GM18907 (cell line): ENCODE results near the gene PAX1.

ENCODE experiments used
- ATAC-seq: cut with Tn5 transposase; IDR thresholded peaks from one replicate; pipeline ENCODE4 v1.9.1; 2021; ENCODE audit warnings: mild to moderate bottlenecking, moderate library complexity; ENCODE audit not compliant: unreplicated experiment

PAX1 gene

DNA sequence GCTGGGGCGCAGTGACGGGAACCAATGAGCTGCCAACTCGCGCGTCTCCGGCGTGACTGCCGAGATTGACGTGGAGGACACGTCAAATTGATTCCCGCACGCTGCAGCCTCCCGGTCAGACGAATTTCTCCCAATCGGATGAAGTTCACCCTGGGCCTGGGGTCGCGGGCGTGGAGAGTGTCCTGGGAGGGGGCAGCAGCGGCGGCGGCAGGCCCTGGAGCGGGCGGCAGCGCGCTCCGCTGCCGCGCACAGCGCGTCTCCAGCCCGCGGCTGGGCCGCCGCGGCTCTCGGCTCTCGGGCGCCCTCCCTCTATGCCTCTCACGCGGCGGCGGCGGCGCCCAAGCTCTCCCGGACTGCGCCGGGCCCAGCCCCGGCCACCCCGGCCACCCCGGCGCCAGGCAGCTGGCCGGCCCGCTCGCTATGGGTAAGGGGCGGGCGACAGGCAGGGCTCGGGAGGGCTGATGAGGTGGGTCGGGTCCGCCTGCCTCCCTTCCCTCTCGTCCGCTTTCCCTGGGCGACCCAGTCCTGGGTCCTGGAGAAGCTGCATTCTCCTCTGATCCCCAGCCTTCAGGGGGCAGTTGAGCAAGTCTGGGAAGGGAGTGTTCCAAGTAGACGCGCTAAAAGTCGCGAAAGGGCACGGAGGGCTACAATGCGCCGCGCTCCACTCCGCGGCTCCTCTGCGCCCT lies at the start of gene PAX1:
Gene PAX1 (plus strand): TSS at position 90 of the 686 bp plus-strand sequence. CDS start 49 bp downstream, at position 139.
- no peak for ATAC-seq

DNA sequence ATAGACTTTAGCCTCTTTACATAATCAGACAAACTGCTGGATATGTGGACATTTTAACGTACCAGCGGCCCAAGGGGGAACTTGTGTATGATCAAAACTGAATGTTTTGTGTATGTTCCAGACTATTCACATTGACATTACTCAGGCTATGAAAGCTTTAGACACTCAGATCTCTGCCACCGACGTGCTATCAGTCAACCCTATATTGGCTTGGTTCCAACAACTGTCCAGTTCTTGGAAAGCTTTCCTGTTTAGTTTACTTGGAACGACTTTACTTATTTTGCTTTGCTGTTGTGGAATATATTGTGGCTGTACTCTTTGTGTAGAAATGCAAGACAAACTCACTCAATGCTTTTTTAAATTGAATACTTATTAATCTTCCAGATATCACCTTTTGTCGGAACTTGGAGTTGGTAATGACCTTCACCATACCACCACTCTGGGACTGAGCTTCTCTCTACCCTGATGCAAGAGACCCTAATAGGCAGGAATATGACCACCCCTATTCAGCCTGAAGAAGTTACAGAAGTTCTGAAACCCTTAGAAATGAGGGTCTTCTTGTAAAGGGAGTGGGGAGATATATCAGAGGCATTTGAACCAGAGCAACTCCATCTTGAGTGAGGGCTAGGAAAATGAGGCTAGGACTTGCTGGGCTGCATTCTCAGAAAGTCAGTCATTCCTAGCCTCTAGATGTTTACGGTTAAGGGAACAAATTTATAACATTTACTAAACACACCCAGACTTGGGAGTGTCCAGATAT lies 49.0 kb upstream of the PAX1 start:
- ATAC-seq: no peak

DNA sequence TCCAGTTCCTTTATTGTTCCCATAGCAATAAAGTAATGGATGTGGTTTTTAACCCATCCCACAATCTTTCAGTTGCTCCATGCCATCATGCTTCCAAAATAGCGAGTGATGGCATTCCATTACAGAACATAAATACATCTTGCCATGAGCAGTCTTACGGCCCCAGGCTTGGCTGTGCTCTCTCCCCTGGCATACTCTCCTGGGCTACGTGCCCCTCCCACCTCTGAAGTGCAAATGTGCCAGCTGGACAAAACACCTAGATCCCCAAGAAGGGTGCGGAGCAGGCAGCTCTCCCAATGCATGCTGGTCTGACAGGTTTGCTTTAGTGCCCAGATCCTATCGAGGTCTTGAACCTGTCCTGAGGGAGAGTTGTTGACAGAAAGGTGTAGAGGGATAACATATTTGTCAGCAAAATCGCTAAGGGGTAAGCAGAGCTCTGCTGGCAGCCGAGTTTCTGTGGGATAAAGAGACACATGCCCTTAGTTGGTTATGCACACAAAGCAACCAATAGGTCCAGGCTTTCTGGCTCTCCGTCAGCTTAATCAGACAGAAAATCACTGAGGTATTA lies 43.9 kb upstream of the PAX1 start:
- ATAC-seq: no peak

DNA sequence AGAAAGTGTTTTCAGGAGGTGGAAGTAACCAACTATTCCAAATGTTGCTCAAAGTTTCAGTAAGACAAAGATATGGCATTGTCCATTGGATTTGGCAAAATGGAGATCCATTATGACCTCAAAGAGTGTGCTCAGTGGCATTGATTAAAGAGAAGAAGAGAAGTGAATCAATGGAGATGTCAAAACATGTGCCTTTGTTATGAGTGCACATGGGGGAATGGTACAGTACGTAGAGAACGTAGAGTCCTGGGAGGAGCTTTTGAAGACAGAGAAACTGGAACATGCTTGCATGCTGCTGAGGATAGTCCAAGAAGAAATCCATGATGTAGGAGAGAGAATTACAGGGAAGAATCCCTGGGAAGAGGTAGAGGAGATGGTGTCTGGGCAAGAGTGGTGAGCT lies 42.0 kb upstream of the PAX1 start:
- no peak for ATAC-seq

DNA sequence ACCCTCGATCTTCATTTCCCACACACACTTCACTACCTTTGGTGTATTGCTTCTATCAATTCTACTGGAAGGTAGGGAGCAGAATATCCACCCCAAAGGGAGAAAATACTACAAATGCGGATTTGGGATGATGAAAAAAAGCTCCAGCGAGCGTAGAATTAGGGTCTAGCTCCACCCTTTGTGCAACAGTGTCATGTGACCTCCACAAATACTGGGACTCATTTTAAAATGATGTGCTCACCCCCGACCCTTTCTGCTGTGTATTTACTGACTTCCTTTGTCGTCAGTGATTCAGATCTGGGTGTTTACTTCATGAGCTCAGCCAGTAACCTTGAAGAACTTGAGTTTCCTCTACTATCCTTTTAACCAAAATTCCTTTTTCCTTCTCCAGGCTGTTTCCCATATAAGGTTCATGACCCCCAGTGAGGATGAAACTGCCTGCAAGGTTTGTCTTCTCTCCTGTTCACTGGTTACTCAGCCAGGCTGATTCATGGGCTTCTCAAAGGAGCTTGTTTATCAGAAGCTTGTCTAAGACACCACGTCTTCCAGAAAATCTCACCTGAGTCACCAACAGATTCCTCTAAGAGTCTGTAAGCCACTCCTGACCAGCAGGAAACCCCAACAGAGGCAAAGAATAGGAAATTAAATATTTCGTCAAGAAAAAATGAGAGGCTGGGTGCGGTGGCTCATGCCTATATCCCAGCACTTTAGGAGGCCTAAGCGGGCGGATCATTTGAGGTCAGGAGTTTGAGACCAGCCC lies 39.6 kb upstream of the PAX1 start:
- no peak for ATAC-seq

DNA sequence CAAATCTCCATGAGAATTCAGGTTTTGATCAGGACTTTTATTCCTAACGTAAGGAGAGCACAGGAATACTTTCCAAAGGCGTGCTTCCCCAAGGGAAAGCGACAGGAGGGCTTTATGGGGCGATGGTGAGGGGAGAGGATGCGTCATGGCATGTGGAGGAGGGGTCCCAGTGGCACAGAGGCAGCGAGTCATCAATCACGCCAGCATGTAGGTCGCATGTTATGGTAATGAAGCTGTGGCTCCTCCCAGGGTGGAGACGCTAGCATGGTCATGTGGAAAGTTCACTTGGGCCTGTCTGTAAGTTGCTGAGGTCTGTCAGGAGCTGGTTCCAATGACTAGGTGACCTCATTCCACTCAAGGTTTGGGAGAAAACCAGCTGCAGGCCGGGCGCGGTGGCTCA lies 35.3 kb upstream of the PAX1 start:
- ATAC-seq: no peak

DNA sequence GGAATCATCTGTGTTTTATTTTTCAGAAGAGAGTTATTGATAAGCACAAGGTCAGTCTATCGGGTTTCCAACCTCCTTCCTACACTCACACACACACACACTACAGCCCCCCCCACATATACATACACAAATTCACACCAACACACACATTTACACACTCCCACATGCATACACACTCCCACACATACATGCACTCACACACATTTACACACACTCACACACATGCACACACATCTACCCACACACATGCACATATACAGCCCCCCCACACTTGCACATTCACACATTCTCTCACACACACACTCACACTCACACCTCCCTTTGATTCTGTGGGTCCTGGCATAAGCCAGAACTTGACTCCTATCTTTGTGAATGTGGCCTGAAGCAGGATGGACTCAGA lies 34.5 kb upstream of the PAX1 start:
- ATAC-seq: no peak

DNA sequence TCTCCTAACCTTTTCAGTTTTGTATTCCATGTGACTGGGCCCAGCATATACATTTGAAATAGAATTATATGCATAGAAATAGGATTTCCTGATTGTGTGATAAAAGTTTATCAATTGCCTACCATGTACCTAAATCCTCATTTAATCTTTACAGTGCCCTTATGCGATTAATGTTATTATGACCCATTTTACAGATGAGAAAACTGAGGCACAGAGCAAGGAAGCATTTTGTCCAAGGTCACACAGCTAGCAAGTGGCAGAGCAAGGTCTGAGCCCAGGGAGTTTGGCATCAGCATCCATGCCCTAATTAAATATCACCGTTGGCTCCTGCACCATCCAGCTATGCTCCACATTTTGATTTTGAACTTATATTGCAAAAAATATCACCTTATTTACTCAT lies 28.2 kb upstream of the PAX1 start:
- ATAC-seq: no peak

DNA sequence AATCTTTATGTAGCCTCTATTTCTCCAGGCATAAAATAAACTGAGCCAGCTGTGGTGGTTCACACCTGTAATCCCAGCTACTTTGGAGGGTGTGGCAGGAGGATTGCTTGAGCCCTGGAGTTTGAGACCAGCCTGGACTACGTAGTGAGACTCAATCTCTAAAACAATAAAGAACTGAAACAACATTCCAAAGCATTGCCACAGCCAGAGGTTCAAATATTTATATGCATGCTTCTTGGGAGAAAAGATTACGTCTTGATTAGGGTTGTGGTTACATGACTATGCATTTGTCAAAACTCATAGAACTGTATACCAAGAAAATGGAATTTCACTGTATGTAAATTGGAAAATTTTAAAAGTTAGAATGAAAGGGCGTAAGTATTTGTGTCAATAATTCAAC lies 27.7 kb upstream of the PAX1 start:
- ATAC-seq: no peak

DNA sequence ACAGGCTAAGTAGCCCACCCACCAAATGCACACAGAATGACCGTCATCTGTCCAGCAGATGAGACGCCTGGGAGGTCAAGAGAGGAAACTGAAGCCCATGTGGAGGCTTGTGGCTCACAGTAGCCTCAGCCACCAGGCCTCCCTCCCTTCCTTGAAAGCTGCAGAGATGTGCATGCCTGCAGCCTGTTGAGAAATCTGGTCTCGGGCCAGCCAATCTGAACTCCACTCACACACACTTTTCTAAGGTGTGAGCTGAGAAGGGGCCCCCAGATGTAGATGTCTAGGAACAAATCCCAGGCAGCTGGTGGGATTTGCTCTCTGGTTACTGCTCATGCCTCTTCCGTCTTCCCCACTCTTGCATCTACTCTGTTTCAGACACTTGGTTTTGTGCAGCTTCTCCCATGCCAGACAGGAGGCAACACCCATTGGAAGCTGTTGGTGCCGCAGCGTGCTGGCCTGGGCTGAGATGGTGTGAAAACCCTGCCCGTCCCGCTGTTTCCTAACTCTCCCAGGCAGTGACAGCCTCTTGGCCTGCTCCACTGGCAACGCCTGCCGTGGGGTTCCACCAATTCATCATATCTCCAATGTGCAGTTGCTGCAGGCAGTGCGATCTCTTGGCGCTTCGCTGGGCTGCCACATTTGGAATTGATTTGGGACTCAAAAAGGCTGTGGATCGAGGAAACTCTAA lies 24.1 kb upstream of the PAX1 start:
- ATAC-seq: no peak

DNA sequence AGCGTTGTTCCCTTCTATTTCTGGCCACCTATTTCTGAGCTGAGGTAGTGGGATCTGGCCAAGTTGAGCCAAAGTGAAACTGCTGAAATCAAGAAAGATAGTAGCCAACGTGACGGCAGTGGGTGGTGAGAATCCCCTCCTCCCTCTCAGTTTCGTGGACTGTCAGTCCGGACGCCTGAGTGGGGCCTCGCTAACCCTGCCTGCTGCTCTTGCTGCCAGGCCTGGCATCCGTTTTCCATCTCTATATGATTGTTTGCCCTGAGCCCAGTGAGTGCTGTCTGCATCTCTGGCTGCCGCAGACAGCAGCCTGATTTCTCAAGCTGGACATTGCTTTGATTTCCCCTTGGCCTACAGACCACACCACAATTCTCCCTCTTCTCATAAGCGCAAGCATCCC lies 23.5 kb upstream of the PAX1 start:
- no peak for ATAC-seq

DNA sequence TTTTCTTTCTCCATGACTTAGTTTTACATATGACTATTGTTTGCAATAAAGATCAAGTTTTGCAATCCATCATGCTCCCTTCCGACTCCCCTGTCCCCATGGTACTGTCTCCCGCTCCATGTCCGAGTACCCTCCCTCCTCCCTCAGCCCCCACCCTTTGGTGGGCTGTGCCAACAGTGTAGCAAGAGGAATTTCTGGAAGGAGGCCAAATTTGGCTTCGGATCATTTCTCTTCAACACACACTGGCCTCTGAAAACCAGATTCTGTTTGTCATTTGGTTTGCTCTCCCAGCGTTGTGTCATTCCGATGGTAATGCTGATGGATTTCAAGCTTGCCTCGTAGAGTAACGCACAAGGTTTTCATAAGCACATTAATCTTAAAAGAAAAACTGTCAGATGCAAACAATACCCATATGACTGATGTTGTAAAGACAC lies 22.9 kb upstream of the PAX1 start:
- ATAC-seq: no peak

DNA sequence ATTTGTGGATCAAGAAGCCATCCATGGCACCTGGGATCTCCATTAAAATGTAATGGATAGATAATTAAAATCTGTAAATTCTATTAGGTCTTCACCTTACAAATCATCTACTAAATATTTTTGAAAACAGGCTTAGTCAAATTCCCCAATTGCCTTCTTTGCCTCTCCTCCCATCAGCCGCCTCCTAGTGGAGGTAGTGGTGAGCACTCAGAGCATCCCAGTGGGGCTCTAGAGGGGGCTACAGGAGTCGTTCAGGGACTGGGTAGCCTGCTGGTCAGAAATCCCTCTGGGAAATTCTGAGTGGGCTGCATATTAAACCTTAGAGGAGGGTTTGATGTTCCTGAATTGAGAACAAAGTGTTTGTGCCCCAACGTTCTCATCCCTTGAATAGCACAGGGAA lies 20.8 kb upstream of the PAX1 start:
- ATAC-seq: no peak

DNA sequence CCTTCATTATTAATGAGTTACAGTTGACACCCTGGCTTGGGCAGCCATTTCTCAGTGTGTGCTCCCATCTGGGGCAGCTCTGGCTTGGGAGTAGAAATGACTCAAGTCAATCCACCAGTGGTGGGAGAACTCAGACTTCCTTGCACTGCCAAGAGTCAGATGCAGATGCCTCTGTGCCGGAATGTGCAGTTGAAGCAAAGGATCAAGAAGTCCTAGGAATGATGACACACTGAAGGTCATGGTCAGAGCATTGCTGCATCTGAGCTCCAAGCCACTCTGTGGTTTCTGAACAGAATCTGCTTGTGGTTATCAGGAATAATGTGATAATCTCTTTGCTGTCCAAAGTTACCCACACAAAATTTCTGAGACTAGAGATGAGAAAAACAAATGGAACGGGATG lies 19.5 kb upstream of the PAX1 start:
- no peak for ATAC-seq

DNA sequence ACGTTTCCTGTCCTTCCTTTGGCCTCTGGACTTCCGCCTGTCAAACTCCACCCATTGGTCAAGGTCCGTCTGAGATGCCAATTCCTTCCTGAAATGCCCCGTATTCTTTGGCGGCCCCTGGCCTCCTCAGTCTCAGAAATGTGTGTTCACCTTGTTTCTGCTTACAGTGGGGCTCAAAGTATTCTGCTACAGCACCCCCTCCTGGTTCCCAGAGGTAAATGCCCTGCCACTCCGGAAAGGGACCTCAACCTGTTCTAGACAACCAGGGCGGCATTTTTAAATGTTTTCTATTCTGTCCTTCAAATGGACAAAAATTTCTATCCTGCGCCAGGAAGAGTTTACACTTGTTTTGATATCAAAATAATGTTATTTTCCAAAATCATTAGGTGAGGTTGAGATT lies 12.1 kb upstream of the PAX1 start:
- ATAC-seq: no peak

DNA sequence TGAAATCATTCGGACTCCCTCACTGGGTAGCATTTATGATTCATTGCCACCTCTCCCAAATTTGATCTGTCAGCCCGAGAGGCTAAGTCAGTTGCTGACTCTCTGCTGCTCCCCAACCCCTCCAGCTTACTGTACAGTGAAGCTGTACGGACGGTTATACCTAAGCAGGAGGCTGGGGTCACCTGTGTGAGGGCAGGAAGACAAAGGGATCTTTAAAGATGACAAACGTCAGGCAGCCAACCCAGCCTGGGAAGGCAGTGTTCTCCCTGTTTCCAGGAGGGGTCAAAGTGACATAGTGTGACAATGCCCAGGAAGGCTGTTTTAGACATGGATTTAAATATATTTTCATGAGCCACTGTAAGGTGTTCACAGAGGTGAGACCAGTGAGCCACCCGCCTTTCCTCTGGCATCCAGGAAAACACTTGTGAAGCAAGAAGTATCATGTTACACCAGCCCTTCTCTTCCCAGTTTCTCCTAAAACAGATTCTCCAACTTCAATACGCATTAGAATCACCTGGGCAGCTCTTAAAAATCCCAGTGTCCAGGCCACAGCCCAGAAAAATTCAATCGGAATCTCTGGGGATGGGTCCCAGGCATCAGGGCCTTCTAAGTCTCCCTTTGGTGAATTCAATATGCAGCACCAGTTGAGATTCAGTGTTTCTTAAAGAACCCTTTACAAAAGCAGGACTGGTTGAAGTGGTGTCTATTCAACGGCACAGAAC lies 6.8 kb upstream of the PAX1 start:
- no peak for ATAC-seq

DNA sequence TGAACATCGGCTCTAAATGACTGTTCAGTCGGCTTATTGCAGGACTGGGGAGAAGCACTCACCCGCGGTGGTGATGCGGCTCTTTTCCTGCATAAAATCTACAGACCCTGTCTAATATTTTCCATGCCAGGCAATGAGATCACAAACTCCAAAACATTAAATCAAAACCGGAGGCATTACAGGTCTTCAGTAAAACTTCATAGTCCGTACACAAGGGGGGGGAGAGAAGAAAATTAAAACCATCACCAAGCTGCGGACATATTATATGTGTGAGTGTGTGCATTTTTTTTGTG lies 6.3 kb upstream of the PAX1 start:
- ATAC-seq: no peak

DNA sequence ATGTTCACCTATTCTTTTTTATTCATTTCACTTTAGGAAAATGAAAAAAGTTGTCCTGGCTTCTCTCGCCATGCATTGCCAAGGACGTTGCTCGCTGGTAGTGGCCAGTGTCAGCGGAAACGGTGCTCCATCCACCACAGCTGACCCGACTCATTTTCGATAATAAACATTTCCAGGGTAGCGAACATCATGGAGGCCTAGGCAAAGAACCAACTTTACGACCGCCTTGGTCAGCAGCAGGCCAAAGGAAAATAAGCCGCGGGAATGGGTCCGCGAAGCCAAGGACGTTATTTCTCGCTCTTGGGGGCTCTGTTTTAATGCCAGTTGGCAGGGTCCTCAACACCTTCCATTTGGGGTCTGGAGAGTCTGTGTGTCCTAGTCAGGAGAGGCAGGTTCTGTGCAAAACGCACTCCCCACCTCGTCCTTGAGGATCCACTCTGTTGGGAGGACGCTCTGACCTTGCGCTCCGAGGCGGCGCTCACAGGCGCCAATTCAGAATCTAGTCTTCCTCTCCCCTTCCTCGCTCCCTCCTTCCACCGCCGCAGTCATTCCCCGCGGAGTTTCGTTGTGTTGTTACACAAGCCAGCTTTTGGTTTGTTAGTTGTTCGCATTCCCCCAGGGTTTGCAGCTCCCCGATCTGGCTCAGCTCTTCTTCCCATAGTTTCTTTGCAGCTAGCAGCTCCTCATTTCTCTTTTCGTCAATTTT lies 4.1 kb upstream of the PAX1 start:
- no peak for ATAC-seq

DNA sequence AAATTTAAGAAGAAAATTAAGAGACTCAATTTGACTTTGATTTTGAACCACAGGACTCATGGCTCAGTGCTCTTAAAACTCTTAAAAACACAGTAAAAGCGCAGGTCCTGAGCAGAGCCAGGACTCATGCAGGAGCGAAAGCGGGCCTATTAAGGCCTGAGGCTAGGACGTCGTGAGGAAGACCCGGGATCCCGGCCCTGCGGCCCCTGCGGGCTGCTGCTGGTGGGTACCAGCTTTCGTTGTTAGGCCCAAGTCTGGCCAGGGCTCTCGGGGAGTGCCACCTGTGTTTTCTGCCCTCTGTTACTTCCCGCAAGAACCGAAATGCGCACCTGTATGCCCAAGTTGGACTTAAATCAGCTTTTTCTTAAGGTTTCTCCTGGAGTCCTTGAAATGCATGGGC lies 3.4 kb upstream of the PAX1 start:
- ATAC-seq: no peak
